Gastrocnemius medialis (tissue), 4 donors: Measurements from ENCODE around the gene BLVRA. TPM values are rescaled to one million over a fixed set of nuclear protein-coding genes. Genes with fewer than 3 reads are reported as not detected.

ENCODE experiments used
- ATAC-seq, 2 donors: fragments of 150-250 bp; one replicate each; pipeline ENCODE4 v1.9.1; 2016
- DNase-seq, 2 donors: peaks; one replicate each; pipeline ENCODE4 v3.0.0-alpha.2; 2019
- H3K27ac ChIP-seq, 4 donors: fragments of 200-600 bp; sonication (generic); 1 replicate in 1 of 4; 2 replicates in 3 of 4; pipeline ENCODE4 v1.5.1; 2016 to 2018; ENCODE audit warnings: mild to moderate bottlenecking in 2 of 4, moderate library complexity in 1 of 4
- H3K27me3 ChIP-seq, 3 donors: fragments of 200-600 bp; sonication (generic) in 2 of 3; 1 replicate in 1 of 3; 2 replicates in 2 of 3; pipeline versions ENCODE4 v1.5.1 to v1.6.0; 2016 to 2019; ENCODE audit warnings: mild to moderate bottlenecking in 1 of 3, moderate library complexity in 1 of 3
- H3K36me3 ChIP-seq, 2 donors: fragments of 200-600 bp; sonication (generic) in 1 of 2; one replicate each; pipeline ENCODE4 v1.5.1; 2017 to 2018
- H3K4me1 ChIP-seq, 2 donors: fragments of 200-600 bp; sonication (generic) in 1 of 2; one replicate each; pipeline ENCODE4 v1.5.1; 2016 to 2017; ENCODE audit warnings: mild to moderate bottlenecking in 2 of 2
- H3K4me3 ChIP-seq, 4 donors: fragments of 200-600 bp; sonication (generic) in 3 of 4; 1 replicate in 1 of 4; 2 replicates in 3 of 4; pipeline ENCODE4 v1.5.1; 2016 to 2019; ENCODE audit warnings: mild to moderate bottlenecking in 2 of 4
- H3K9me3 ChIP-seq, 3 donors: fragments of 200-600 bp; sonication (generic) in 2 of 3; 1 replicate in 1 of 3; 2 replicates in 2 of 3; pipeline ENCODE4 v1.5.1; 2016 to 2019
- POLR2A ChIP-seq, 2 donors: fragments of 450-650 bp; IDR thresholded peaks; one replicate each; pipeline ENCODE4 v1.6.1; 2017; ENCODE audit warnings: antibody characterized with exemption in 2 of 2, mild to moderate bottlenecking in 2 of 2, moderate library complexity in 2 of 2
- in situ Hi-C, 4 donors: fragments of 200-750 bp; cut with MboI; loops; one replicate each; pipeline versions ENCODE4 v1.15.0 to v1.8.0; 2017; ENCODE audit warnings: low sequenced_read_pairs in 4 of 4
- intact Hi-C: fragments of 100-400 bp; cut with DNase I; formaldehyde crosslinking; loops from one replicate; pipeline ENCODE4 v1.15.1; 2023; ENCODE audit warnings: low total_unique reads
- total RNA-seq, 4 donors: library from RNA; depleted of rRNA; stranded (reverse); fragments of >200 nt; gene quantifications; one replicate each; pipeline versions ENCODE4 v1.1.0 to v1.2.3, GENCODE V29; 2016
- TF ChIP-seq, protein P1 (sequence below), 5 experiments: fragments of 450-650 bp in 3 of 5; fragments of 200-600 bp in 2 of 5; sonication (generic) in 2 of 5; IDR thresholded peaks in 4 of 5; conservative IDR thresholded peaks in 1 of 5; 1 replicate in 4 of 5; 2 replicates in 1 of 5; pipeline ENCODE4 v1.5.1; 2016 to 2019; ENCODE audit warnings: antibody characterized with exemption in 5 of 5, mild to moderate bottlenecking in 3 of 5, moderate library complexity in 3 of 5

The BLVRA gene
- total RNA-seq, 4 donors from 2014 or later: 26.7 to 45.9 (median 29.3) TPM

DNA sequence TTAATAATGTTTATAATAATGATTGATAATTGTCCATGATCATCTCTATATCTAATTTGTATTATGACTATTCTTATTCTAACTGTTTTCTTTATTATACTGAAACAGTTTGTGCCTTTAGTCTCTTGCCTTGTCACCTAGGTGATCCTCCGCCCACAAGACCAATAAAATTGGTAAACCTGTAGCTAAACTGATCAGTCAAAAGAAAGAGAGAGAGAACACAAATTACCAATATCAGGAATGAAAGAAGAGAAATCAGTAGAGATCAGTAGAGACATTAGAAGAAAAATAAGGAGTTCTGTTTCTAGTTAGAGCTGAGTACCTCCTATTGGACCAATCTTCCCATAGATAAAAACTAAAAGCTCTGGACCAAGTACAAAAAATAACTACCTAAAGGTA, 23.1 kb upstream of the BLVRA start:
- intact Hi-C loops (no loop called here), in situ Hi-C loops (no loop called here)
- no peaks in the 10 kb centered on the region for H3K27me3 ChIP-seq
- TF ChIP-seq POLR2A (IDR thresholded peaks at IDR 0.05): no peak
- TF ChIP-seq, protein P1, sequence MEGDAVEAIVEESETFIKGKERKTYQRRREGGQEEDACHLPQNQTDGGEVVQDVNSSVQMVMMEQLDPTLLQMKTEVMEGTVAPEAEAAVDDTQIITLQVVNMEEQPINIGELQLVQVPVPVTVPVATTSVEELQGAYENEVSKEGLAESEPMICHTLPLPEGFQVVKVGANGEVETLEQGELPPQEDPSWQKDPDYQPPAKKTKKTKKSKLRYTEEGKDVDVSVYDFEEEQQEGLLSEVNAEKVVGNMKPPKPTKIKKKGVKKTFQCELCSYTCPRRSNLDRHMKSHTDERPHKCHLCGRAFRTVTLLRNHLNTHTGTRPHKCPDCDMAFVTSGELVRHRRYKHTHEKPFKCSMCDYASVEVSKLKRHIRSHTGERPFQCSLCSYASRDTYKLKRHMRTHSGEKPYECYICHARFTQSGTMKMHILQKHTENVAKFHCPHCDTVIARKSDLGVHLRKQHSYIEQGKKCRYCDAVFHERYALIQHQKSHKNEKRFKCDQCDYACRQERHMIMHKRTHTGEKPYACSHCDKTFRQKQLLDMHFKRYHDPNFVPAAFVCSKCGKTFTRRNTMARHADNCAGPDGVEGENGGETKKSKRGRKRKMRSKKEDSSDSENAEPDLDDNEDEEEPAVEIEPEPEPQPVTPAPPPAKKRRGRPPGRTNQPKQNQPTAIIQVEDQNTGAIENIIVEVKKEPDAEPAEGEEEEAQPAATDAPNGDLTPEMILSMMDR (IDR thresholded peaks at IDR 0.05 in 4 of 5, conservative IDR thresholded peaks at IDR 0.05 in 1 of 5): no peak
- H3K4me3 ChIP-seq: no peak overlapping the region
- H3K4me1 ChIP-seq: peaks cover 0 to under 1% of the 10 kb centered on the region in 2 donors
- no peak for ATAC-seq
- H3K36me3 ChIP-seq: no peaks in the 10 kb centered on the region
- no peaks in the 10 kb centered on the region for H3K9me3 ChIP-seq
- no peak for DNase-seq
- no peak overlapping the region for H3K27ac ChIP-seq

DNA sequence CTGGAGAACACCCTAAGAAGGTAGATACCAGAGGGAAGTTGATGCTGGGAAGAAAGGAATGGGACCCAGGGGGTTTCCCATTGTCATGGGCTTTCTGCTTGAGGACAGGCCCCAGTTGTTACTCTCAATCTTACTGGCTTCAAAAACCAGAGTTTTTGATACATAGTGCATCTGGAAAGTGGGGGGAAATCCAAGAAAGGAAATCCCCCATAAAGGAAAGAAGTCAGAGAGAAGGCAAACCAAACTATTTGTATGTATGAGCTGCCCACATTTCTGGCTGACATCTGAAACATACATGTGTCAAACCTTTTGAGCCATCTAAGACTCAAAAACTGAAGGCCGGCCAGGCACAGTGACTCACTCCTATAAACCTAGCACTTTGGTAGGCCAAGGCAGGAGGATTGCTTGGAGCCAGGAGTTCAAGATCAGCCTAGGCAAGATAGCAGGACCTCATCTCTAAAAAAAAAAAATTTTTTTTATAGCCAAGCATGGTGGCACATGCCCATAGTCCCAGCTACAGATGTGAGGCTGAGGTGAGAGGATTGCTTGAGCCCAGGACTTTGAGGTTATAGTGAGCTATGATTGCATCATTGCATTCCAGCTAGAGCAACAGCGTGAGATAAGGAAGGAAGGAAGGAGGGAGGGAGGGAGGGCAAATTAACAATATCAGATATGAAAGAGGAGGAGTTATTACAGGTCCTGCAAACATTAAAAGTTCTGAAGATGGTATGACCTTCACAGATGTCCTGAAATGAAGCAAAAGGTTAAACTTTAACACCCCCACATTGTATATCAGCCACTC, 22.5 kb upstream of the BLVRA start:
- ATAC-seq (no peak), DNase-seq (no peak)
- Histone ChIP-seq H3K27ac (no peak overlapping the region), H3K9me3 (no peaks in the 10 kb centered on the region), H3K4me3 (no peak overlapping the region), H3K4me1 (no peaks in the 10 kb centered on the region), H3K36me3 (no peaks in the 10 kb centered on the region), H3K27me3 (no peaks in the 10 kb centered on the region)
- in situ Hi-C loops (no loop called here), intact Hi-C loops (no loop called here)
- TF ChIP-seq, protein P1 (IDR thresholded peaks at IDR 0.05 in 4 of 5, conservative IDR thresholded peaks at IDR 0.05 in 1 of 5): no peak
- no peak for TF ChIP-seq POLR2A (IDR thresholded peaks at IDR 0.05)

DNA sequence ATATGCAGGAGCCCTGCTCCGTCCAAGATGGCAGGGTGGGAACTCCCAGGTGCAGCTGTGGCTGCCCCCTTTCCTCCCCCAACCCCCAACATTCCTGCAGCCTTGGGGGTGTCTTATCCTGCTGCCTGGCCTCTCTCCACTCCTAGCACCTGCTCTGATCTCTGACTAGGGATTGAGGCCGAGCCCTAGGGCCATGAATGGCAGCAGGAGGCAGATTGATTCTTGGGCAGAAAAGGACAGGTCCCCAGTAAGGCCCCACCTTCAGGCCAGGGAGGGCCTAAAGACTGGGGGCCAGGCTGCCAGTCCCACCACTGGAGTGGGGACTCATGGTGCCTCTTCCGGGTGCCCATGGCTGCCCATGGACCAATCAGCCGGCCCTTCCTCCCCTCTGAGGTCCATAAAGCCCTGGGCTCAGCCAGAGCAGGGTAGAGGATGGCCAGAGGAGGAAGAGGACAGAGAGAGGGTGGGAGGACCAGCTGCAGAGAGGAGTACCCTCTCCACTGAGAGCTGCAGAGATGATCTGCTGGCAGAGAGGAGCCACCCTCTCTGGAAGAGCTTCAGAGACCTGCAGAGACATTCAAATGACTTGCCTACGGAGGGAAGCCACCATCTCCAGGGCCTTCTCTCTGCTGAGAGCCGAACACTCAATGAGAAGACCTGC, 20.9 kb upstream of the BLVRA start:
- Histone ChIP-seq H3K36me3 (no peaks in the 10 kb centered on the region), H3K9me3 (no peaks in the 10 kb centered on the region), H3K27me3 (no peaks in the 10 kb centered on the region), H3K4me1 (no peaks in the 10 kb centered on the region), H3K27ac (no peak overlapping the region), H3K4me3 (no peak overlapping the region)
- ATAC-seq (no peak), DNase-seq (no peak)
- TF ChIP-seq, protein P1 (IDR thresholded peaks at IDR 0.05 in 4 of 5, conservative IDR thresholded peaks at IDR 0.05 in 1 of 5): no peak
- TF ChIP-seq POLR2A (IDR thresholded peaks at IDR 0.05): no peak
- intact Hi-C loops: no loop called here
- in situ Hi-C loops: no loop called here

DNA sequence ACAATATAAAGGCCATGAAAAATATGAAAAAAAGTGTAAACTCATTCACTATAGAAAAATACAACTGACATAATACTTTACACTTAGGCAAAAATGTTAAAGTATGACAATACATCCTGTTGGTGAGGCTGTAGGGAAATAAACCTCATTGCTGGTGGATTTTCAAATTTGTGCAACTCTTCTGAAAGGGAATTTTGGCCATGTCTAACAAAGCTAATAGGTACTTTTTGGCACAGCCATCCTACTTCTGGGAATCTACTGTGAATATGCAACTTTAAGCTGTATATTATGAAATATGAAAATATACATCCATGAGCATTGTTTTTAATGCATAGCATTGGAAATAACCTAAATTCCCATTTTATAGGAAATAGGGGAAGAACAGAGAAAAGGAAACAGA, 15.8 kb upstream of the BLVRA start:
- Histone ChIP-seq H3K27ac (no peak overlapping the region), H3K4me1 (no peaks in the 10 kb centered on the region), H3K4me3 (no peak overlapping the region), H3K36me3 (no peaks in the 10 kb centered on the region), H3K27me3 (no peaks in the 10 kb centered on the region), H3K9me3 (no peaks in the 10 kb centered on the region)
- intact Hi-C loops: no loop called here
- DNase-seq (no peak), ATAC-seq (no peak)
- in situ Hi-C loops: no loop called here
- TF ChIP-seq, protein P1 (IDR thresholded peaks at IDR 0.05 in 4 of 5, conservative IDR thresholded peaks at IDR 0.05 in 1 of 5): no peak
- no peak for TF ChIP-seq POLR2A (IDR thresholded peaks at IDR 0.05)
